Stomach (tissue), 4 donors: ENCODE measurements around the gene CCL3.
"Not testable (repeated sequence)": the region's sequence is repeated elsewhere in the genome, so short reads cannot be mapped to it uniquely, and the experiment has no call there.

Experiments used
- CTCF ChIP-seq, 7 experiments: fragments of 450-650 bp in 4 of 7; fragments of 200-600 bp in 3 of 7; sonication (generic) in 3 of 7; IDR thresholded peaks; one replicate each; pipeline ENCODE4 v1.5.1; 2016 to 2019; ENCODE audit warnings: antibody characterized with exemption in 7 of 7, control low read depth in 2 of 7, mild to moderate bottlenecking in 1 of 7
- EP300 ChIP-seq: sonication (generic); formaldehyde crosslinking; IDR thresholded peaks from one replicate; pipeline ENCODE4 v1.6.1; 2017; ENCODE audit warnings: antibody characterized with exemption
- POLR2A ChIP-seq, 4 donors: fragments of 450-650 bp; IDR thresholded peaks; one replicate each; pipeline ENCODE4 v1.6.1; 2016; ENCODE audit warnings: antibody characterized with exemption in 4 of 4, control low read depth in 2 of 4, mild to moderate bottlenecking in 1 of 4, moderate library complexity in 1 of 4
- POLR2AphosphoS5 ChIP-seq, 3 donors: sonication (generic); formaldehyde crosslinking; IDR thresholded peaks; one replicate each; pipeline ENCODE4 v1.6.1; 2016; ENCODE audit warnings: antibody characterized with exemption in 3 of 3

- not testable (repeated sequence) for TF ChIP-seq CTCF (IDR thresholded peaks at IDR 0.05); POLR2A (IDR thresholded peaks at IDR 0.05); POLR2AphosphoS5 (IDR thresholded peaks at IDR 0.05); EP300
Measured at GRCh38 chr17:36108265-36108664, 18.3 kb upstream of the CCL3 start.
